ENCODE data around the gene VPS16.
A peak's percentile ranks its signal among the peaks of the same experiment; 100 is the strongest.

Gene VPS16

GRCh38 chr20:2840138-2840966 is at the start of gene VPS16, which contains the start of gene PCED1A:
Gene VPS16, plus strand, starts transcription at chr20:2840745. Its CDS starts 30 bp downstream, at chr20:2840775.
Gene PCED1A, minus strand, starts transcription at chr20:2840655. Its CDS starts 743 bp downstream, at chr20:2839912.
- peak within 1 kb of the TSS; percentile 83 for H3K4me3 ChIP-seq (ENCODE audit: low read length)
- H2AFZ ChIP-seq (ENCODE audit: low read depth, low read length): peak within 1 kb of the TSS; percentile 80
- peaks cover 8% of the 10 kb centered on the region for H3K36me3 ChIP-seq (replicated peaks; ENCODE audit: low read depth, low read length)
- peaks cover 8% of the 10 kb centered on the region for H3K79me2 ChIP-seq (ENCODE audit: low read length)
- H3K27me3 ChIP-seq (ENCODE audit: low read depth, low read length): no peaks in the 10 kb centered on the region
- peak within 1 kb of the TSS; percentile 36 for H3K27ac ChIP-seq (ENCODE audit: low read length)
- H3K9ac ChIP-seq (ENCODE audit: low read length): peak within 1 kb of the TSS; percentile 60
- no peaks in the 10 kb centered on the region for H3K9me3 ChIP-seq (ENCODE audit: insufficient read depth, low read length)
- TF ChIP-seq EZH2phosphoT487 (IDR thresholded peaks at IDR 0.05; ENCODE audit: low read depth): no peak
- no peak for TF ChIP-seq CTCF (IDR thresholded peaks at IDR 0.05; ENCODE audit: low read depth, low read length)
- no peaks in the 10 kb centered on the region for H4K20me1 ChIP-seq (ENCODE audit: insufficient read depth, low read length)
- peaks cover 8% of the 10 kb centered on the region for H3K4me1 ChIP-seq (ENCODE audit: low read length)
- peak within 1 kb of the TSS; percentile 94 for H3K4me2 ChIP-seq (ENCODE audit: low read length)

- TF ChIP-seq CTCF (IDR thresholded peaks at IDR 0.05; ENCODE audit: low read depth, low read length) (no peak), EZH2phosphoT487 (IDR thresholded peaks at IDR 0.05; ENCODE audit: low read depth) (no peak)
- Histone ChIP-seq H3K27ac (ENCODE audit: low read length) (no peak overlapping the region), H2AFZ (ENCODE audit: low read depth, low read length) (no peak overlapping the region), H4K20me1 (ENCODE audit: insufficient read depth, low read length) (no peaks in the 10 kb centered on the region), H3K9ac (ENCODE audit: low read length) (no peak overlapping the region), H3K4me3 (ENCODE audit: low read length) (no peak overlapping the region), H3K36me3 (replicated peaks; ENCODE audit: low read depth, low read length) (no peaks in the 10 kb centered on the region), H3K79me2 (ENCODE audit: low read length) (no peaks in the 10 kb centered on the region), H3K4me2 (ENCODE audit: low read length) (no peak overlapping the region), H3K4me1 (ENCODE audit: low read length) (peaks cover 2% of the 10 kb centered on the region), H3K27me3 (ENCODE audit: low read depth, low read length) (peaks cover 24% of the 10 kb centered on the region; the same call in 1 of the 2 replicates), H3K9me3 (ENCODE audit: insufficient read depth, low read length) (no peaks in the 10 kb centered on the region)
Observed at GRCh38 chr20:2793471-2793870, 47.1 kb upstream of the VPS16 start.

GRCh38 chr20:2794202-2794748 is 46.3 kb upstream of the VPS16 start:
- no peak for TF ChIP-seq CTCF (IDR thresholded peaks at IDR 0.05; ENCODE audit: low read depth, low read length)
- no peak for TF ChIP-seq EZH2phosphoT487 (IDR thresholded peaks at IDR 0.05; ENCODE audit: low read depth)
- Histone ChIP-seq H3K4me2 (ENCODE audit: low read length) (no peak overlapping the region), H3K36me3 (replicated peaks; ENCODE audit: low read depth, low read length) (no peaks in the 10 kb centered on the region), H3K27ac (ENCODE audit: low read length) (no peak overlapping the region), H3K4me3 (ENCODE audit: low read length) (no peak overlapping the region), H3K9me3 (ENCODE audit: insufficient read depth, low read length) (no peaks in the 10 kb centered on the region), H4K20me1 (ENCODE audit: insufficient read depth, low read length) (no peaks in the 10 kb centered on the region), H3K79me2 (ENCODE audit: low read length) (no peaks in the 10 kb centered on the region), H3K4me1 (ENCODE audit: low read length) (peaks cover 10% of the 10 kb centered on the region), H2AFZ (ENCODE audit: low read depth, low read length) (no peak overlapping the region), H3K27me3 (ENCODE audit: low read depth, low read length) (peaks cover 24% of the 10 kb centered on the region; the same call in 1 of the 2 replicates), H3K9ac (ENCODE audit: low read length) (no peak overlapping the region)

GRCh38 chr20:2794866-2795447 is 45.6 kb upstream of the VPS16 start:
- no peaks in the 10 kb centered on the region for H3K36me3 ChIP-seq (replicated peaks; ENCODE audit: low read depth, low read length)
- no peaks in the 10 kb centered on the region for H3K79me2 ChIP-seq (ENCODE audit: low read length)
- H2AFZ ChIP-seq (ENCODE audit: low read depth, low read length): no peak overlapping the region
- H3K4me1 ChIP-seq (ENCODE audit: low read length): peaks cover 17% of the 10 kb centered on the region
- no peak overlapping the region for H3K4me2 ChIP-seq (ENCODE audit: low read length)
- no peaks in the 10 kb centered on the region for H4K20me1 ChIP-seq (ENCODE audit: insufficient read depth, low read length)
- peaks cover 24% of the 10 kb centered on the region; the same call in 1 of the 2 replicates for H3K27me3 ChIP-seq (ENCODE audit: low read depth, low read length)
- no peak overlapping the region for H3K4me3 ChIP-seq (ENCODE audit: low read length)
- H3K9ac ChIP-seq (ENCODE audit: low read length): no peak overlapping the region
- no peak for TF ChIP-seq EZH2phosphoT487 (IDR thresholded peaks at IDR 0.05; ENCODE audit: low read depth)
- TF ChIP-seq CTCF (IDR thresholded peaks at IDR 0.05; ENCODE audit: low read depth, low read length): no peak
- no peaks in the 10 kb centered on the region for H3K9me3 ChIP-seq (ENCODE audit: insufficient read depth, low read length)
- H3K27ac ChIP-seq (ENCODE audit: low read length): no peak overlapping the region

All from OCI-LY3 (cell line).